Parathyroid adenoma (tissue), 2 donors: Measurements from ENCODE around the gene FIGNL1.

Experiments
- H2AFZ ChIP-seq: fragments of 300-600 bp; sonication (generic); one replicate; pipeline ENCODE4 v1.7.0; 2017; ENCODE audit warnings: antibody characterized with exemption, mild to moderate bottlenecking
- H3K27ac ChIP-seq: fragments of 300-600 bp; sonication (generic); one replicate; pipeline ENCODE4 v1.7.0; 2017
- H3K27me3 ChIP-seq: fragments of 300-600 bp; sonication (generic); one replicate; pipeline ENCODE4 v1.7.0; 2017; ENCODE audit warnings: low read length; ENCODE audit not compliant: control insufficient read depth, insufficient read depth
- H3K36me3 ChIP-seq: fragments of 300-600 bp; sonication (generic); one replicate; pipeline ENCODE4 v1.7.0; 2017; ENCODE audit warnings: low read length; ENCODE audit not compliant: control insufficient read depth, insufficient read depth
- H3K4me1 ChIP-seq: fragments of 300-600 bp; sonication (generic); one replicate; pipeline ENCODE4 v1.7.0; 2017; ENCODE audit warnings: control low read depth
- H3K4me2 ChIP-seq: fragments of 300-600 bp; sonication (generic); one replicate; pipeline ENCODE4 v1.7.0; 2017; ENCODE audit warnings: low read length
- H3K4me3 ChIP-seq: fragments of 300-600 bp; sonication (generic); one replicate; pipeline ENCODE4 v1.7.0; 2017; ENCODE audit warnings: low read depth, low read length
- H3K79me2 ChIP-seq: fragments of 300-600 bp; sonication (generic); one replicate; pipeline ENCODE4 v1.7.0; 2017; ENCODE audit warnings: control low read depth
- H3K9ac ChIP-seq: fragments of 300-600 bp; sonication (generic); one replicate; pipeline ENCODE4 v1.7.0; 2017; ENCODE audit warnings: mild to moderate bottlenecking
- H3K9me3 ChIP-seq: fragments of 300-600 bp; sonication (generic); one replicate; pipeline ENCODE4 v1.7.0; 2017; ENCODE audit warnings: low read length; ENCODE audit not compliant: control insufficient read depth
- CTCF ChIP-seq: fragments of 300-600 bp; sonication (generic); IDR thresholded peaks from one replicate; pipeline ENCODE4 v1.7.0; 2017; ENCODE audit warnings: antibody characterized with exemption, mild to moderate bottlenecking
- donor health status: primary hyperparathyroidism.

Gene FIGNL1, protein sequence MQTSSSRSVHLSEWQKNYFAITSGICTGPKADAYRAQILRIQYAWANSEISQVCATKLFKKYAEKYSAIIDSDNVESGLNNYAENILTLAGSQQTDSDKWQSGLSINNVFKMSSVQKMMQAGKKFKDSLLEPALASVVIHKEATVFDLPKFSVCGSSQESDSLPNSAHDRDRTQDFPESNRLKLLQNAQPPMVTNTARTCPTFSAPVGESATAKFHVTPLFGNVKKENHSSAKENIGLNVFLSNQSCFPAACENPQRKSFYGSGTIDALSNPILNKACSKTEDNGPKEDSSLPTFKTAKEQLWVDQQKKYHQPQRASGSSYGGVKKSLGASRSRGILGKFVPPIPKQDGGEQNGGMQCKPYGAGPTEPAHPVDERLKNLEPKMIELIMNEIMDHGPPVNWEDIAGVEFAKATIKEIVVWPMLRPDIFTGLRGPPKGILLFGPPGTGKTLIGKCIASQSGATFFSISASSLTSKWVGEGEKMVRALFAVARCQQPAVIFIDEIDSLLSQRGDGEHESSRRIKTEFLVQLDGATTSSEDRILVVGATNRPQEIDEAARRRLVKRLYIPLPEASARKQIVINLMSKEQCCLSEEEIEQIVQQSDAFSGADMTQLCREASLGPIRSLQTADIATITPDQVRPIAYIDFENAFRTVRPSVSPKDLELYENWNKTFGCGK

DNA sequence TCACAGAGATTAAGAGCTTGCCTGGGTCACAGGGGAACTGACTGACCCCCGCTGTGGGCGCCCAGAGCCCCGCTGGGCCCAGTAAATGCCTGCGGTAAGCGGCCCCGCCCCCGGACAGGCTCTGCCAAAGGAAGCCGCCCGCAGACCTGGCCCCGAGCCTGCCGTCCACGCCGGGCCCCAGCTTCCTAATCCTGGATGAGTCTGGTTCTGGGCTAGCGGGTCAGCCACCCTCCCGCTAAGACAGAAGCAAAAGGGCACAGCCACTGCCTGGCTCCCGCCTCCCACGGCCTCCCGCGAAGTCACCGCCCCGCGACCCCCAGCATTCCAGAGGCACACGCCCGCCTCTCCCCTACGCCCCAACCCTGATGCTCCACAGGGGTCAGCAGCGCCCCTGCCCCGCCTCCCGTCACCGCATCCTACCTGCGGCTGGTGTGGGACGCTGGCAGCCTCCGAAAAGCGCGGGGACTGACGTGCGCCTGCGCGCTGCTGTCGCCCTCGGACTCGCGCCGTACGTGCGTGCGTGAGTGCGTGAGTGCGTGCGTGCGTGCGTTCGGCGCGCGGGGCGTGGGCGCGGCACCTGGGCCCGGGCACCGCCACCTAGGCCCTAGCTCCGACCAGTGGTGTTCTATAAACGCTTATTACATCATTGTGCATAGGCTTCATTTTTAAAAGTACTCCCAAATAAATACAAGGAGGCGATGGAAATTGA is at the start of gene FIGNL1:
Gene FIGNL1, minus strand, starts transcription at position 470 of the 709 bp plus-strand sequence. CDS start 3,063 bp downstream, outside the sequence.
- Histone ChIP-seq H2AFZ (peak within 1 kb of the TSS; percentile 99), H3K4me3 (peak within 1 kb of the TSS; percentile 61), H3K79me2 (peaks cover 3% of the 10 kb centered on the region), H3K9ac (peak within 1 kb of the TSS; percentile 72), H3K9me3 (no peaks in the 10 kb centered on the region), H3K4me2 (peak within 1 kb of the TSS; percentile 72), H3K4me1 (no peaks in the 10 kb centered on the region), H3K27ac (peak within 1 kb of the TSS; percentile 84), H3K36me3 (no peaks in the 10 kb centered on the region), H3K27me3 (no peaks in the 10 kb centered on the region)
- no peak for TF ChIP-seq CTCF

DNA sequence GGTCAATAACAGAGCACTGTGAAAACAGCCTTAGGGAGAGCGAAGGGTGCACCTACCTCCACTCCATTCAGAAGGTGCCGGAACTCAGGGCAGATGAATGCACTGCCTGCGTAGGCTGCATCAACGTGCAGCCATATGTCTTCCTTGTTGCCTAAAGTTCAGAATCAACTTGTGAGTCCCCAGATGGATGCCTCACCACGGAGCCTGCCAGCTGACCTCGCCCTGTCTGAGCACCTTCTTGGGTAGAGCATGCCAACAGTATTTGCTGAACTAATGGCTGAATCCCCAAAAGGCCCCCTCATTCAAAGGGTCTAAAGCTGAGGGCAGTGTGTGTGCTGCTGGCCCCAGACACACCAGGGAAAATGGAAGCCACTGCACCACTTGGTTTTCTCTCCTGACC is 48.9 kb upstream of the FIGNL1 start:
- H3K4me3 ChIP-seq = no peak overlapping the region
- H3K4me2 ChIP-seq = no peak overlapping the region
- no peak overlapping the region for H3K9ac ChIP-seq
- no peak overlapping the region for H2AFZ ChIP-seq
- H3K36me3 ChIP-seq = no peaks in the 10 kb centered on the region
- H3K27ac ChIP-seq = no peak overlapping the region
- H3K27me3 ChIP-seq = no peaks in the 10 kb centered on the region
- peaks cover 43% of the 10 kb centered on the region for H3K4me1 ChIP-seq
- no peaks in the 10 kb centered on the region for H3K79me2 ChIP-seq
- no peaks in the 10 kb centered on the region for H3K9me3 ChIP-seq
- TF ChIP-seq CTCF = no peak

DNA sequence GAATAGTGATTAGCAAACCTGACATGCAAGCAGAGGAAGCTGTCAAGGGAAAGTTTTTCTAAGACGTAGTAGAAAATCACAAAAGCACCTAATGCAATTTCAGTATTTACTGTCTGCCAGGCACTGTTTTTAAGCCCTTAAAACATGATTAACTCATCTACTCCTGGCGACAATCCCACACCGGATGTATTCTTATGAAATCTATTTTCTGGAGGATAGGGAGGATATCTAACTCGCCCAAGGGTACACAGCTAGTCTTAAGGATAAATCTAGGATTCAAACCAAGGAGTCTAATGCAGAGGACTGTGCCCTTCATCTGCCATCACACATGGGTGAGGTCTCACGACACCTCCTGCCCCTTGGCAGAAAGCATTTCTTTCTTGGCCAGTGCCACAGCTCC is 47.8 kb upstream of the FIGNL1 start:
- Histone ChIP-seq H3K9me3 (no peaks in the 10 kb centered on the region), H3K79me2 (no peaks in the 10 kb centered on the region), H3K4me1 (peaks cover 41% of the 10 kb centered on the region), H3K36me3 (no peaks in the 10 kb centered on the region), H3K4me3 (no peak overlapping the region), H3K27me3 (no peaks in the 10 kb centered on the region), H3K9ac (no peak overlapping the region), H3K27ac (no peak overlapping the region), H2AFZ (no peak overlapping the region), H3K4me2 (no peak overlapping the region)
- TF ChIP-seq CTCF = no peak

- Histone ChIP-seq H3K27me3 (no peaks in the 10 kb centered on the region), H3K27ac (peak overlapping the region; percentile 78), H3K79me2 (no peaks in the 10 kb centered on the region), H3K4me2 (no peak overlapping the region), H2AFZ (peak overlapping the region; percentile 71), H3K9me3 (no peaks in the 10 kb centered on the region), H3K4me1 (peaks cover 41% of the 10 kb centered on the region), H3K9ac (no peak overlapping the region), H3K4me3 (no peak overlapping the region), H3K36me3 (no peaks in the 10 kb centered on the region)
- TF ChIP-seq CTCF = no peak
These were observed 47.0 kb upstream of the FIGNL1 start for GRCh38 chr7:50497068-50497642.
